NCI-H510A treated with DMSO at 0.1 percent for 48 hours (cell line): ENCODE measurements around the gene DFFA.
"Not testable (repeated sequence)": the region's sequence is repeated elsewhere in the genome, so short reads cannot be mapped to it uniquely, and the experiment has no call there.

Source experiments
- DNase-seq: peaks from one replicate; lab custom pipeline; 2025; lab: John Stamatoyannopoulos, UW

DFFA gene

DNA sequence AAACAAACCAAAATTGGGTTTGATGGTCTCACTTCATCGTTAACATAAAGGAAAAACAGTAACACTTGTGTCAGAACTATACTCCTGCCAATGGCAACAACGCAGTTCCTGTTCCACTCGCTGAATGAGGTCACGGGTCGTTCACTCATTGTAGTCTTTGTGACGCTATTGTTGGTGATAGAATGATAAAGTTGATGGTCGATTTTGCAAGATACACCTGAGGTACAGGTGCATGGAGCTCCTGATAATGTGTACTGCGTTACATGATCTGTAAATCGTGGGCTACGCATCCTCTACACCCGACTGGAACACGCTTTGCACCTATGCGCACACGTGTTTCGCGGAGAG is 42.5 kb downstream of the DFFA start:
- no peak for DNase-seq

DNA sequence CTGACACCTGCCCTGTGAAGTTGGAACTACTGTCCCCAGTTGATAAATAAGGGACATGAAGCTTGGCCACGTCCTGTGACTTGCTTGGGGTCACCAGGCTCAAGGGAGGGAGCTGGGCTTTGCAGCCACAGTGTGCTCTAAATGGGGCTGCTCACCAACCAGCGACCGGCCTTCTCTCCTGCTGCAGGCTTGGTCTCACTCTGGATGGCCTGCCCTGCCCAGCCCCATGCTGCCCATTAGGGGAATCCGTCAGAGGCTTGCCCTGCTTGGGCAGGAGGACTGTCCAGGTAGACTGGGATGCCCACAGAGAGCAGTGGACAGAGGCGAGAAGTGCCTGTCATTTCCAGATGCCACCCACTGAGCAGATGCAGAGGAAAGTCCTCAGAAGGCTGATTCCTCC is 43.3 kb downstream of the DFFA start:
- no peak for DNase-seq

DNA sequence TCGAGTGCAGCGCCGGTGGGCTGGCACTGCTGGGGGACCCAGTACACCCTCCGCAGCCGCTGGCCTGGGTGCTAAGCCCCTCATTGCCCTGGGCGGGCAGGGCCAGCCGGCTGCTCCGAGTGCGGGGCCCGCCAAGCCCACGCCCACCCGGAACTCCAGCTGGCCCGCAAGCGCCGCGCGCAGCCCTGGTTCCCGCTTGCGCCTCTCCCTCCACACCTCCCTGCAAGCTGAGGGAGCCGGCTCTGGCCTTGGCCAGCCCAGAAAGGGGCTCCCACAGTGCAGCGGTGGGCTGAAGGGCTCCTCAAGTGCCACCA is 45.8 kb downstream of the DFFA start:
- DNase-seq, result not testable (repeated sequence)

DNA sequence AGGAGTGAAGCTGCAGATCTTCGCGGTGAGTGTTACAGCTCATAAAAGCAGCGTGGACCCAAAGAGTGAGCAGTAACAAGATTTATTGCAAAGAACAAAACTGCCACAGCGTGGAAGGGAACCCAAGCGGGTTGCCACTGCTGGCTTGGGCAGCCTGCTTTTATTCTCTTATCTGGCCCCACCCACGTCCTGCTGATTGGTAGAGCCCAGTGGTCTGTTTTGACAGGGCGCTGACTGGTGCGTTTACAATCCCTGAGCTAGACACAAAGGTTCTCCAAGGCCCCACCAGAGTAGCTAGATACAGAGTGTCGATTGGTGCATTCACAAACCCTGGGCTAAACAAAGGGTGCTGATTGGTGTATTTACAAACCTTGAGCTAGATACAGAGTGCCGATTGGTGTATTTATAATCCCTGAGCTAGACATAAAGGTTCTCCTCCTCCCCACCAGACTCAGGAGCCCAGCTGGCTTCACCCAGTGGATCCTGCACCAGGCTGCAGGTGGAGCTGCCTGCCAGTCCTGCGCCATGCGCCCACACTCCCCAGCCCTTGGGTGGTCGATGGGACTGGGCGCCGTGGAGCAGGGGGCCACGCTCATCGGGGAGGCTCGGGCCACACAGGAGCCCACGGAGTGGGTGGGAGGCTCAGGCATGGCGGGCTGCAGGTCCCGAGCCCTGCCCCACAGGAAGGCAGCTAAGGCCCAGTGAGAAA is 46.3 kb downstream of the DFFA start:
- DNase-seq, result not testable (repeated sequence)

DNA sequence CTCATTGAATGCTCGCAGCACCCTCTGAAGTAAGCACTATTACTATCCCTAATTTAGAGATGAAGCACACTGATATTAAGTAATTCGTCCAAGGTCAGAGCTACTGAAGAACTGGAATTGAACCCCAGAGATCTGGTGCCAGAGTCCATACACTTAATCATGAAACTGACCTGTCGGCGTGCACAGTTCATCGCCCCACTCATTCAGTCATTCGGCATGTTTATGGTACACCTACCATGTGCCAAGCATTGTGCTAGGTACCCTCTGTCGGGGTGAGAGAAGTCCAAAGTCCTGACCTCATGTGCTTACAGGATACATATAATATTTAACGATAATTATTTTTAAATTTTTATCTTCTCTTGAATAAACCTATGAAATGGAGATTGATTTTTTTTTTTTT is 47.7 kb downstream of the DFFA start:
- no peak for DNase-seq

DNA sequence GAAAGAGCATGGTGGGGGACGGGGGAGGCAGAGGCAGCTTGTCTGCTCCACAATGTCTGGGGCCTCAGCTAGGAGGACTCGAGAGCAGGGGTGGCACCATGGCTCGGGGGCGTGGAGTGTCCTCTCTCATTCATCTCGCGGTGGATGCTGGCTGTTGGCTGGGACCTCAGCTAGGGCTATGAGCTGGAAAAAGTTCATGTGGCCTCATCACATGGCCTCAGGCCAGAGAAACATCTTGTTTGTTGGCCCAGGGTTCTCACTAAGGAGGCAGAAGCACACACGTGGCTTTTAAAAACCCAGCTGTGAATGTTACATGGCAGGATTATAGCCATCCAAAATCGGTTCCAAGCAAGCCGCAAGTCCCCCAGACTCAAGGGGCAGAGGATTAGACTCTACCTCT is 48.3 kb downstream of the DFFA start:
- DNase-seq, result no peak

DNA sequence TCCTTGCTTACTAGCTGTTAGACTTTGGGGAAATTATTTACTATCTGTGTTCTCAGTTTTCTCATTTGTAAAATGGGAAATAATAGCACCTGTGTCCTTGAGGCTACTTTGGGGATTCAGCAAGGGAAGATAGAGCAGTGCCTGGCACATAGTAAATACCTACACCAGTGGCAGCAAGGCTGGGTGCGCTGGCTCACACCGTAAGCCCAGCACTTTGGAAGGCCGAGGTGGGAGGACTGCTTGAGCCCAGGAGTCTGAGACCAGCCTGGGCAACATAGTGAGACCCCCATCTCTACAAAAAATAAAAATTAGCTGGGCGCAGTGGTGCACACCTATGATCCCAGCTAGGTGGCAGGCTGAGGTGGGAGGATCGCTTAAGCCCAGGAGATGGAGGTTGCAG is 50.7 kb downstream of the DFFA start:
- no peak for DNase-seq

DNA sequence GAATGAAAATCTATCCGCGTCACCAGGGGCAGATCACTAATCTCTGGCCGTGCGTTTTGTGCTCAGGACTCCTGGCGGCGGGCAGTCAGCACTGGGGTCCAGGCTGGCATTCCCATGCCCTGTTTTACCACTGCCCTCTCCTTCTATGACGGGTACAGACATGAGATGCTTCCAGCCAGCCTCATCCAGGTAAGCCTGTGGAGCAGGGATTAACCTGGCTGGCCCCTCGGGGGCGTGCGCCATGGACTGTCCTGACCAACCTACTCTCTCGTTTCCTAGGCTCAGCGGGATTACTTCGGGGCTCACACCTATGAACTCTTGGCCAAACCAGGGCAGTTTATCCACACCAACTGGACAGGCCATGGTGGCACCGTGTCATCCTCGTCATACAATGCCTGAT is 53.0 kb downstream of the DFFA start:
- no peak for DNase-seq

DNA sequence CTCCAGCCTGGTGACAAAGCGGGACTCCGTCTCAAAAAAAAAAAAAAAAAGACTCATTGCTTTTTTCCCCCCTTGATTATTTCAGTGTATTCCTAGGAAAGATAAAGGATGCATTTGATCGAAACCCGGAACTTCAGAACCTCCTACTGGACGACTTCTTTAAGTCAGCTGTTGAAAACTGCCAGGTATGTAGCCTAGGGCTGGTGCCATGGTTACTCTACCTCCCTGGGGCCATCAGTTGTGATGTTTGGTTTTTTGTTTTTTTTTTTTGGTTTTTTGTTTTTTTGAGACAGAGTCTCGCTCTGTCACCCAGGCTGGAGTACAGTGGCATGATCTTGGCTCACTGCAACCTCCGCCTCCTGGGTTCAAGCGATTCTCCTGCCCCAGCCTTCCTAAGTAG is 53.6 kb downstream of the DFFA start:
- DNase-seq, result not testable (repeated sequence)

DNA sequence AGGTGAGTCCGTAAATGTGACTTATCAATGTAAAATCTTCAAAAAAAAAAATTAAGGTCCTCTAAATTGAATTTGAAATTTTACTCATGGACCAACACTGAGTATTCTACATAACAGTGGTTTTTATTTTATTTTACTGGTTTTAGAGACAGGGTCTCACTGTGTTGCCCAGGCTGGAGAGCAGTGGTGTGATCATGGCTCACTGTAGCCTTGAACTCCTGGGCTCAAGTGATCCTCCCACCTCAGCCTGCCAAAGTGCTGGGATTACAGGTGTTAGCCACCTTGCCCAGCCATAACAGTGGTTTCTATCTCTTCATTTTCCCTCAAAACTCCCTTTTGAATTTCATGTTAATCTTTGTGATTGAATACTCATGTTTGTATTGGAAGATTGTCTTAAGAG is 56.4 kb downstream of the DFFA start:
- DNase-seq, result not testable (repeated sequence)

DNA sequence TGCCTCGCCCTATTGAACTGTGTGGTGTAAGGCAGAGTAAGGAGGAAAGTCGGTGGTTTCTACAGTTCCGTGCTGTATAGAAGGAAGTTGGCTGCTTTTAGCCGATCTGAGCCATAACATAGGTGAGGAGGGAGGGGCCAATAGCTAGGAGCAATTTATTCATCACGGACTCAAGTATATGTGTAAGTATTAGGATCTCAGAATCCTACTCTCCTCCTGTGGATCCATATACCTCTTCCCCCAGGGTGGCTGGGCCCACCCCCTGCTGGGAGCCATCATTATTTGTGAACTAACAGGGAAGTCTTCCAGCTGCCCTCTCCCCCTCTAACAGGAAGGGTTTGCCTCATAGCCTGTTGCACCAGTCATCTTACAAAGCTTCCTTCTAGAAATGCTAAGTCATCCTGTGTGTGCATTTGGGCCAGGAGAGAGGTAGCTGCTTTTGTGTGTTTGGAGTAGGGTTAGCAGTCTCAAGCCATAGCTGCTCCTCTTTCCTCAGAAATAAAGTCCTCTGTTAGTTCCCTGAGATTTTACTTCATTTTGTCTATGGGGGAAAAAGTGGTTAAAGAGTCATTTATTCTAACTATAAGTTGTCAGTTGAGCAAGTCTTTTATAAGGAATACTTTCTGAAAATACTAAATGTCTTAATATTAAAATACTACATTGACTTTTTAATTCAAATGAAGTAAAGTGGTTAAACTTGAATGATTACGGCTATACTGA is 57.0 kb downstream of the DFFA start:
- DNase-seq, result no peak

DNA sequence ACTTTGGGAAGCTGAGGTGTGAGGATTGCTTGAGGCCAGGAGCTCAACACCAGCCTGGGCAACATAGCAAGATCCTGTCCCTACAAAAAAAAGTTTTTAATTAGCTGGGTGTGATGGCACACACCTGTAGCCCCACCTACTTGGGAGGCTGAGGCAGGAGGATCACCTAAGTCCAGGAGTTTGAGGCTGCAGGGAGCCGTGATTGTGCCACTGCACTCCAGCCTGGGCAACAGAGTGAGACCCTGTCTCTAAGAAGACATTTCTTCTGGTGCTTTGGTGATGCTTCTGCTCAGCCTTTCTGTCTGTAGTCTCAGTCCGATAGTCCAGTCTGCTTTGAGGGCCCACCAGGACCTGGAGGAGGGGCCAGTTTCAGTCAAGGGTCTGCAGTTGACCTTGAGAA is 65.1 kb downstream of the DFFA start:
- no peak for DNase-seq
